Measurements from ENCODE around the gene SLITRK5.

SLITRK5 gene

GRCh38 chr13:87671031-87671752 lies at the start of gene SLITRK5:
SLITRK5 (plus strand) TSS chr13:87671371; CDS start chr13:87675389, 4,018 bp downstream.
- DNase-seq = peak in 2 of 6 experiments; percentile 6 to 37

GRCh38 chr13:87622971-87623370 lies 48.2 kb upstream of the SLITRK5 start:
- DNase-seq = no peak

GRCh38 chr13:87656306-87656705 lies 14.9 kb upstream of the SLITRK5 start:
- no peak for DNase-seq

- no peak for DNase-seq
Measured at GRCh38 chr13:87661471-87661870, 9.7 kb upstream of the SLITRK5 start.

- no peak for DNase-seq
Measured at GRCh38 chr13:87666831-87667230, 4.3 kb upstream of the SLITRK5 start.

- no peak for DNase-seq
Measured at GRCh38 chr13:87667686-87668085, 3.5 kb upstream of the SLITRK5 start.

GRCh38 chr13:87669379-87669978 lies 1.7 kb upstream of the SLITRK5 start:
- no peak for DNase-seq

- DNase-seq = no peak
Measured at GRCh38 chr13:87671753-87672605, 808 bp downstream of the SLITRK5 start.

- no peak for DNase-seq
Measured at GRCh38 chr13:87674247-87674738, 3.1 kb downstream of the SLITRK5 start.

GRCh38 chr13:87675851-87676250 lies 4.7 kb downstream of the SLITRK5 start:
- no peak for DNase-seq

- DNase-seq = no peak
Measured at GRCh38 chr13:87676254-87677042, 5.3 kb downstream of the SLITRK5 start.

- no peak for DNase-seq
Measured at GRCh38 chr13:87677043-87677495, 5.9 kb downstream of the SLITRK5 start.

- peak in 1 of 6 experiments; percentile 4 for DNase-seq
Measured at GRCh38 chr13:87677496-87678371, 6.6 kb downstream of the SLITRK5 start.

GRCh38 chr13:87678372-87678752 lies 7.2 kb downstream of the SLITRK5 start:
- DNase-seq = no peak

- DNase-seq = no peak
Measured at GRCh38 chr13:87680298-87680697, 9.1 kb downstream of the SLITRK5 start.

GRCh38 chr13:87684850-87685742 lies 13.9 kb downstream of the SLITRK5 start:
- no peak for DNase-seq

GRCh38 chr13:87696458-87696857 lies 25.3 kb downstream of the SLITRK5 start:
- no peak for DNase-seq

- no peak for DNase-seq
Measured at GRCh38 chr13:87698268-87698667, 27.1 kb downstream of the SLITRK5 start.

GRCh38 chr13:87709947-87710346 lies 38.8 kb downstream of the SLITRK5 start:
- no peak for DNase-seq

GRCh38 chr13:87712012-87712411 lies 40.8 kb downstream of the SLITRK5 start:
- no peak for DNase-seq

All from stimulated activated naive CD4-positive, alpha-beta T cell (primary cell).